ENCODE measurements around the gene GALNT1.
A peak's percentile ranks its signal among the peaks of the same experiment; 100 is the strongest.

The GALNT1 gene

DNA sequence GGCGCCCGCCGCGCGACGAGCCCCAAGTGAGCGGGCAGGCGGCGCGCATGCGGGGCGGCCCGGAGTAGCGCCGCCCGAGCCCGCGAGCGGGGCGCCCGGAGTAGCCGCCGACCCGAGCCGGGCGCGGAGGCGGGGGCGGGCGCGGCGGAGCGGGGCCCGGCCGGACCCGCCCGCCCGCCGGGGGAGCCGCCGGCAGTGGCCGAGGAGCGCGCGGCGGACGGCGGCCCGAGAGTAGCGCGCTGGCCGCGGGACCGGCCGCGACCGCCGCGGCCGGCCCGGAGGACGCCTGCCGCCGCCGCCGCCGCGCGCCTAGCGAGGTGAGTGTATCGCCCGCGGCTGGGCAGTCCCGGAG, at the start of gene GALNT1:
GALNT1 (plus strand) TSS at position 195 of the 352 bp plus-strand sequence. CDS start 72,923 bp downstream, outside the sequence.
- H3K4me3 ChIP-seq (ENCODE audit: low read depth, low read length): peak within 1 kb of the TSS; percentile 74
- no peak for TF ChIP-seq POLR2A (IDR thresholded peaks at IDR 0.05; ENCODE audit: extremely low read depth, insufficient read length)
- no peak for TF ChIP-seq CTCF (IDR thresholded peaks at IDR 0.05; ENCODE audit: low read depth, low read length)
- no peak for TF ChIP-seq MYC (IDR thresholded peaks at IDR 0.05; ENCODE audit: low read depth, low read length)
- TF ChIP-seq, protein P1, sequence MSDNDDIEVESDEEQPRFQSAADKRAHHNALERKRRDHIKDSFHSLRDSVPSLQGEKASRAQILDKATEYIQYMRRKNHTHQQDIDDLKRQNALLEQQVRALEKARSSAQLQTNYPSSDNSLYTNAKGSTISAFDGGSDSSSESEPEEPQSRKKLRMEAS (IDR thresholded peaks at IDR 0.05; ENCODE audit: low read depth, low read length): no peak
- peak; percentile 26 for DNase-seq (ENCODE audit: low read depth)

DNA sequence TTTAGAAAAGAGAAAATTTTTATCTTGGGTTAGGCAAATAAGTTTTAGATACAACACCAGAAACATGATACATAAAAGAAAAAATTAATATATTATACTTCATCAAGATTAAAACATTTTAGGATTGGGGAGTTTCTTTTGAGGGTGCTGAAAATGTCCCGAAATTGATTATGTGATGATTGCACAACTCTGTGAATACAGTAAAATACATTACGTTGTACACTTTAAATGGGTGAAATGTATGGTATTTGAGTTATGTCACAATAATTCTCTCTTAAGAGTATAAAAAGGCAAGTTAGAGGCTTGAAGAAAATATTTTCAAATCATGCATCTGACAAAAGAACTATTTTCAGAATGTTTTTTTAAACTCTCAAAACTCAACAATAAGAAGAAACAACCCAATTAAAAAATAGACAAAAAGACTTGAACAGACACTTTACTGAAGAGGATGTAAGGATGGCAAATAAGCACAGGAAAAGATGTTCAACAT, 47.6 kb upstream of the GALNT1 start:
- TF ChIP-seq, protein P1 (IDR thresholded peaks at IDR 0.05; ENCODE audit: low read depth, low read length): no peak
- TF ChIP-seq CTCF (IDR thresholded peaks at IDR 0.05; ENCODE audit: low read depth, low read length) (no peak), POLR2A (IDR thresholded peaks at IDR 0.05; ENCODE audit: extremely low read depth, insufficient read length) (no peak), MYC (IDR thresholded peaks at IDR 0.05; ENCODE audit: low read depth, low read length) (no peak)
- no peak for DNase-seq (ENCODE audit: low read depth)
- H3K4me3 ChIP-seq (ENCODE audit: low read depth, low read length): no peak overlapping the region

DNA sequence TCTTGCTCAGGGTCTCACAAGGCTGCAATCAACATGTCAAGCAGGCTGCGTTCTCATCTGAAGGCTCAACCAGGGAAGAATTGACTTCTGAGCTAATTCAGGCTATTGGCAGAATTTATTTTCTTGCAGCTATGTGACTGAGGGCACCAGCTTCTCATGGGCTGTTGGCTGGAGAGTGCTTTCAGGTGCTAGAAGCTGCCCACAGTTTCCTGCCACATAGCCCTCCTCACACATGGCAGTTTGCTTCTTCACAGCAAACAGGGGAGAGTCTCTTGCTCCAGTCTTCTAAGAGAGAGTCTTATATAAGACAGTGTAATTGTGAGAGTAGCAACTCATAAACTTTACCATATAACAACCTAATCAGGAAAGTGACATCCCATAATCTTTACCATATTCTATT, 46.2 kb upstream of the GALNT1 start:
- DNase-seq (ENCODE audit: low read depth): no peak
- TF ChIP-seq POLR2A (IDR thresholded peaks at IDR 0.05; ENCODE audit: extremely low read depth, insufficient read length): no peak
- no peak for TF ChIP-seq CTCF (IDR thresholded peaks at IDR 0.05; ENCODE audit: low read depth, low read length)
- TF ChIP-seq, protein P1 (IDR thresholded peaks at IDR 0.05; ENCODE audit: low read depth, low read length): no peak
- no peak for TF ChIP-seq MYC (IDR thresholded peaks at IDR 0.05; ENCODE audit: low read depth, low read length)
- H3K4me3 ChIP-seq (ENCODE audit: low read depth, low read length): no peak overlapping the region

- TF ChIP-seq, protein P1 (IDR thresholded peaks at IDR 0.05; ENCODE audit: low read depth, low read length): no peak
- TF ChIP-seq MYC (IDR thresholded peaks at IDR 0.05; ENCODE audit: low read depth, low read length) (no peak), POLR2A (IDR thresholded peaks at IDR 0.05; ENCODE audit: extremely low read depth, insufficient read length) (no peak), CTCF (IDR thresholded peaks at IDR 0.05; ENCODE audit: low read depth, low read length) (no peak)
Measured at GRCh38 chr18:35542356-35542755, 39.2 kb upstream of the GALNT1 start.

DNA sequence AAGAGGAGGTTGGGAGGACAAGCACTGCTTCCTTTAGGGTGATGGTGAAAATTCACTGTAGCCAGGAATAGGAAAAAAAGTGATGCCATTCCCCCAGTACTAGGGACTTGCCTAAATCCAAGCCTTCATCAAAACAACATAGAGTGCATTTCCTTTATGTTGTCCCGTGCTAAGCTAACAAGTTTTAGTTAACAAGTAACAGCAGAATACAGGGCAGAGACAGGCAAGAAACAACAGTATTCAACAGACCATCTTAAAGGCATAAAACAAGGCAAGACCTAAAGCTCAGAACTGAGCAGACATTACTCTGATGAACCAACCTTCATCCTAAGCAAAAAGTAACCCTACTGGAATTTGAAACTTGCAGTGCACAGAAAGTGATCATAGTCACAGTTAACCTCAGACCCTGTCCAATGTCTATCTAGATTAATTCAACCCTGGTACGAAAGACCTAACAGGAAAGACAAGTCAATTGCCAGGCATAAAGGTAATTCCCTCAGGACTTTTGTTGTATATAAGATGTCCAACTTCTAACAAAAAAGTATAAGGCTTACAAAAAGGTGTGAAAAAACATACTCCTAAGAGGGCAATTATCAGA, 34.4 kb upstream of the GALNT1 start:
- DNase-seq (ENCODE audit: low read depth): no peak
- TF ChIP-seq MYC (IDR thresholded peaks at IDR 0.05; ENCODE audit: low read depth, low read length) (no peak), CTCF (IDR thresholded peaks at IDR 0.05; ENCODE audit: low read depth, low read length) (no peak), POLR2A (IDR thresholded peaks at IDR 0.05; ENCODE audit: extremely low read depth, insufficient read length) (no peak)
- TF ChIP-seq, protein P1 (IDR thresholded peaks at IDR 0.05; ENCODE audit: low read depth, low read length): no peak
- H3K4me3 ChIP-seq (ENCODE audit: low read depth, low read length): no peak overlapping the region

More at GRCh38 chr18:35542356-35542755, 39.2 kb upstream of the GALNT1 start:
- no peak for DNase-seq (ENCODE audit: low read depth)
- H3K4me3 ChIP-seq (ENCODE audit: low read depth, low read length): no peak overlapping the region
